ENCODE results near the gene ROR2. TPM values are rescaled to one million over a fixed set of nuclear protein-coding genes. Genes with fewer than 3 reads are reported as not detected.

Gene ROR2
- total and polyA plus RNA-seq, 2 of the 8 experiments (the other 6 are each of a cell fraction or from before 2014, with no cell fraction given) = 2.7 to 4.3 TPM

- no peak for FAIRE-seq
- H4K20me1 ChIP-seq (replicated peaks in 1 of 2; ENCODE audit: control insufficient read depth in 1 of 2, insufficient read depth in 2 of 2, low read length in 2 of 2) = no peaks in the 10 kb centered on the region
- H3K79me1 ChIP-seq (ENCODE audit: low read depth, low read length) = no peaks in the 10 kb centered on the region
- no peak overlapping the region for H3K56ac ChIP-seq (replicated peaks; ENCODE audit: insufficient read length, low read depth, low read length)
- H3K4me3 ChIP-seq (ENCODE audit: extremely low read depth in 1 of 4, insufficient read depth in 2 of 4, low read depth in 3 of 4, low read length in 4 of 4) = no peak overlapping the region
- H3K23me2 ChIP-seq (ENCODE audit: low read depth, low read length) = no peaks in the 10 kb centered on the region
- H2AFZ ChIP-seq (ENCODE audit: low read length) = no peak overlapping the region
- no peak overlapping the region for H3K27ac ChIP-seq (ENCODE audit: low read depth, low read length)
- H2BK12ac ChIP-seq (ENCODE audit: low read depth, low read length) = no peak overlapping the region
- 75% methylated on average over 2 of the region's 2 CpGs; no CpG with 5 or more reads in 1 of the 2 experiments for WGBS, 2 experiments (ENCODE audit: extremely low coverage in 1 of 2, insufficient coverage in 1 of 2, insufficient read length in 1 of 2, insufficient replicate concordance in 2 of 2, low coverage in 1 of 2, low lambda C conversion rate in 2 of 2, missing lambda C conversion rate in 1 of 2)
- no peaks in the 10 kb centered on the region for H3K27me3 ChIP-seq (replicated peaks in 1 of 4; ENCODE audit: control insufficient read depth in 3 of 4, extremely low read depth in 1 of 4, insufficient read depth in 3 of 4, low read length in 3 of 4)
- peaks cover 0 to 4% of the 10 kb centered on the region in 2 experiments; a peak in 1 of 4 replicates for H3K9me3 ChIP-seq (ENCODE audit: insufficient read depth in 2 of 2, low read depth in 1 of 2, low read length in 1 of 2)
- H2BK20ac ChIP-seq (ENCODE audit: low read length) = no peak overlapping the region
- H2BK15ac ChIP-seq (ENCODE audit: low read length) = no peak overlapping the region
- no peak overlapping the region for H2BK5ac ChIP-seq (ENCODE audit: low read depth, low read length)
- no peak overlapping the region for H3K23ac ChIP-seq (ENCODE audit: insufficient read length)
- POLR2A ChIA-PET (ENCODE audit: partially characterized antibody) = no interaction called here
- no peak overlapping the region for H3K9ac ChIP-seq (replicated peaks in 1 of 4; ENCODE audit: extremely low read depth in 1 of 4, low read depth in 3 of 4, low read length in 3 of 4)
- H3K79me2 ChIP-seq (ENCODE audit: control insufficient read depth in 1 of 2, insufficient read depth in 2 of 2, low read length in 2 of 2) = no peaks in the 10 kb centered on the region
- no peak for DNase-seq (ENCODE audit: low read depth in 1 of 2, low spot score in 2 of 2)
- no peaks in the 10 kb centered on the region for H3K36me3 ChIP-seq (ENCODE audit: control insufficient read depth in 2 of 4, insufficient read depth in 4 of 4, low read length in 3 of 4)
- H4K91ac ChIP-seq (replicated peaks; ENCODE audit: insufficient read length, low read length) = no peak overlapping the region
- no peak overlapping the region for H2AK5ac ChIP-seq (ENCODE audit: low read depth, low read length)
- no peak overlapping the region for H3K4me2 ChIP-seq (ENCODE audit: insufficient read depth in 1 of 2, low read depth in 2 of 2, low read length in 2 of 2)
- no peak overlapping the region for H3K18ac ChIP-seq (ENCODE audit: extremely low read depth, low read length)
- CTCF ChIA-PET (ENCODE audit: partially characterized antibody) = interaction anchor here (0.5 to 7.7 kb wide), 6 partner anchors 8 to 787 kb away, joined by 3 to 77 read pairs (median 4); partner anchors contain the start of gene ROR2
- H3K4ac ChIP-seq (replicated peaks; ENCODE audit: insufficient read length, low read depth, low read length) = no peak overlapping the region
- H2BK120ac ChIP-seq (replicated peaks; ENCODE audit: low read depth, low read length) = no peak overlapping the region
- H4K8ac ChIP-seq (ENCODE audit: extremely low read depth, insufficient read depth, low read length) = no peak overlapping the region
- H3K4me1 ChIP-seq (replicated peaks in 1 of 4; ENCODE audit: control insufficient read depth in 3 of 4, insufficient read depth in 4 of 4, low read length in 3 of 4) = no peaks in the 10 kb centered on the region
- H4K5ac ChIP-seq (ENCODE audit: insufficient read length, low read depth, low read length) = no peak overlapping the region
- no peak overlapping the region for H3K14ac ChIP-seq (ENCODE audit: insufficient read length)
- TF ChIP-seq ATF3 (IDR thresholded peaks at IDR 0.05; ENCODE audit: insufficient read depth, low read depth, low read length) (no peak), GABPA (IDR thresholded peaks at IDR 0.05; ENCODE audit: borderline replicate concordance, insufficient read depth, low read length) (no peak), RNF2 (IDR thresholded peaks at IDR 0.05; ENCODE audit: borderline replicate concordance, low read depth, low read length, missing control alignments, poor library complexity, severe bottlenecking) (no peak), BRCA1 (IDR thresholded peaks at IDR 0.05; ENCODE audit: low read depth, low read length) (no peak), POU5F1 (IDR thresholded peaks at IDR 0.05; ENCODE audit: low read depth, low read length) (no peak), KDM5A (IDR thresholded peaks at IDR 0.05; ENCODE audit: low read length) (no peak), BACH1 (IDR thresholded peaks at IDR 0.05; ENCODE audit: low read length) (no peak), CBX5 (IDR thresholded peaks at IDR 0.05; ENCODE audit: low read depth, low read length) (no peak), JUND (IDR thresholded peaks at IDR 0.05; ENCODE audit: low read length) (no peak)
- TF ChIP-seq, protein P1, sequence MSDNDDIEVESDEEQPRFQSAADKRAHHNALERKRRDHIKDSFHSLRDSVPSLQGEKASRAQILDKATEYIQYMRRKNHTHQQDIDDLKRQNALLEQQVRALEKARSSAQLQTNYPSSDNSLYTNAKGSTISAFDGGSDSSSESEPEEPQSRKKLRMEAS (IDR thresholded peaks at IDR 0.05) = no peak
Measured at GRCh38 chr9:91764661-91765060, 185.4 kb downstream of the ROR2 start.

All from H1 (cell line).